IMR-90 (cell line): ENCODE measurements around the gene SNX5. TPM values are rescaled to one million over a fixed set of nuclear protein-coding genes. Genes with fewer than 3 reads are reported as not detected.

Experiments used
- ATAC-seq: fragments of 200-7000 bp; cut with Tn5 transposase; 2 replicates; pipeline ENCODE4 v1.9.1; 2020; ENCODE audit warnings: low read depth, mild to moderate bottlenecking, moderate library complexity
- BruUV-seq: library from RNA; stranded (reverse); fragments of 400-500 nt; replicated peaks from 2 replicates; lab custom pipeline; 2021; lab: Mats Ljungman, UMichigan
- CTCF ChIA-PET: fragments of 300-600 bp; formaldehyde crosslinking; extraction: SDS; loops from one replicate; lab custom pipeline; 2021; ENCODE audit warnings: antibody characterized with exemption; lab: Yijun Ruan, JAX
- POLR2A ChIA-PET: fragments of 300-600 bp; sonication (Branson Sonifier 250); formaldehyde crosslinking; loops from one replicate; lab custom pipeline; 2022; ENCODE audit warnings: antibody characterized with exemption; ENCODE audit not compliant: unreplicated experiment; lab: Charles Lee
- DNase-seq: peaks from one replicate; pipeline ENCODE4 v3.0.0; 2013
- H2AFZ ChIP-seq: replicated peaks from 2 replicates; pipeline ENCODE3; 2013; ENCODE audit warnings: low read length, mild to moderate bottlenecking; ENCODE audit not compliant: poor library complexity
- H2AK5ac ChIP-seq: 2 replicates; pipeline ENCODE4 v1.6.1; 2013; ENCODE audit warnings: low read depth, low read length, inconsistent platforms
- H2AK9ac ChIP-seq: replicated peaks from 2 replicates; pipeline ENCODE3; 2013; ENCODE audit warnings: mild to moderate bottlenecking, low read depth, low read length, moderate library complexity; ENCODE audit not compliant: poor library complexity
- H2BK120ac ChIP-seq: 2 replicates; pipeline ENCODE4 v1.6.1; 2013; ENCODE audit warnings: low read depth, low read length, inconsistent platforms
- H2BK15ac ChIP-seq: 3 replicates; pipeline ENCODE4 v1.6.1; 2013; ENCODE audit warnings: low read depth, low read length, inconsistent platforms
- H2BK20ac ChIP-seq: 2 replicates; pipeline ENCODE4 v1.6.1; 2013; ENCODE audit warnings: low read depth, mild to moderate bottlenecking, inconsistent platforms, low read length, moderate library complexity
- H2BK5ac ChIP-seq: 2 replicates; pipeline ENCODE4 v1.6.1; 2013; ENCODE audit warnings: mild to moderate bottlenecking, low read depth, low read length, inconsistent platforms; ENCODE audit not compliant: poor library complexity, severe bottlenecking
- H3K14ac ChIP-seq: replicated peaks from 2 replicates; pipeline ENCODE4 v1.6.1; 2013; ENCODE audit warnings: low read depth, low read length, inconsistent platforms
- H3K18ac ChIP-seq: 2 replicates; pipeline ENCODE4 v1.6.1; 2013; ENCODE audit warnings: low read depth, low read length, control low read depth
- H3K23ac ChIP-seq: 2 replicates; pipeline ENCODE4 v1.6.1; 2013; ENCODE audit warnings: low read depth, low read length, inconsistent platforms
- H3K27ac ChIP-seq: 2 replicates; pipeline ENCODE4 v1.5.1; 2013; ENCODE audit warnings: mild to moderate bottlenecking, control low read depth, low read length; ENCODE audit not compliant: insufficient read depth
- H3K27me3 ChIP-seq: 2 replicates; pipeline ENCODE4 v1.6.1; 2013; ENCODE audit warnings: low read length; ENCODE audit not compliant: control insufficient read depth, insufficient read depth
- H3K36me3 ChIP-seq: 2 replicates; pipeline ENCODE4 v1.6.1; 2013; ENCODE audit warnings: low read length, mixed read lengths; ENCODE audit not compliant: control insufficient read depth, insufficient read depth
- H3K4ac ChIP-seq: 2 replicates; pipeline ENCODE4 v1.6.1; 2013; ENCODE audit warnings: low read depth, low read length, inconsistent platforms
- H3K4me1 ChIP-seq: 2 replicates; pipeline ENCODE4 v1.6.1; 2013; ENCODE audit warnings: low read length, mixed read lengths; ENCODE audit not compliant: control insufficient read depth, insufficient read depth
- H3K4me2 ChIP-seq: 2 replicates; pipeline ENCODE4 v1.6.1; 2013; ENCODE audit warnings: low read depth, mild to moderate bottlenecking, control low read depth, low read length, moderate library complexity
- H3K4me3 ChIP-seq: 2 replicates; pipeline ENCODE4 v1.5.1; 2013; ENCODE audit warnings: low read depth, mild to moderate bottlenecking, control low read depth, low read length, moderate library complexity; ENCODE audit not compliant: insufficient read depth
- H3K56ac ChIP-seq: 2 replicates; pipeline ENCODE4 v1.6.1; 2013; ENCODE audit warnings: low read length, inconsistent platforms; ENCODE audit not compliant: insufficient read depth; ENCODE audit errors: extremely low read depth
- H3K79me1 ChIP-seq, 2 experiments: 2 replicates each; pipeline ENCODE4 v1.6.1; 2013; ENCODE audit warnings: low read length in 2 of 2, inconsistent platforms in 1 of 2, low read depth in 1 of 2
- H3K9ac ChIP-seq: 2 replicates; pipeline ENCODE4 v1.6.1; 2013; ENCODE audit warnings: low read depth, low read length, control low read depth
- H3K9me1 ChIP-seq: 2 replicates; pipeline ENCODE4 v1.6.1; 2013; ENCODE audit warnings: low read length, inconsistent platforms; ENCODE audit not compliant: insufficient read depth
- H3K9me3 ChIP-seq: 2 replicates; pipeline ENCODE4 v1.6.1; 2013; ENCODE audit warnings: low read length; ENCODE audit not compliant: control insufficient read depth, insufficient read depth
- H4K20me1 ChIP-seq: 2 replicates; pipeline ENCODE4 v1.6.1; 2013; ENCODE audit warnings: low read length, inconsistent platforms; ENCODE audit not compliant: insufficient read depth
- H4K5ac ChIP-seq: 2 replicates; pipeline ENCODE4 v1.6.1; 2013; ENCODE audit warnings: mild to moderate bottlenecking, low read depth, low read length, control low read depth
- H4K8ac ChIP-seq, 2 experiments: 2 replicates each; pipeline ENCODE4 v1.6.1; 2013; ENCODE audit warnings: low read depth in 2 of 2, low read length in 2 of 2, control low read depth in 1 of 2, inconsistent platforms in 1 of 2
- H4K91ac ChIP-seq: 2 replicates; pipeline ENCODE4 v1.6.1; 2013; ENCODE audit warnings: low read depth, low read length, inconsistent platforms; ENCODE audit not compliant: insufficient read depth
- BHLHE40 ChIP-seq: fragments of 150-350 bp; IDR thresholded peaks from 2 replicates; pipeline ENCODE4 v1.6.1; 2016; ENCODE audit warnings: mild to moderate bottlenecking, low read depth, low read length
- CEBPB ChIP-seq: IDR thresholded peaks from 2 replicates; pipeline ENCODE4 v1.6.1; 2012; ENCODE audit warnings: low read depth, low read length, improper control_type of control experiment
- CHD1 ChIP-seq: IDR thresholded peaks from 2 replicates; pipeline ENCODE4 v1.6.1; 2012; ENCODE audit warnings: low read depth, low read length, improper control_type of control experiment
- CTCF ChIP-seq: conservative IDR thresholded peaks from 2 replicates; pipeline ENCODE4 v1.5.1; 2012; ENCODE audit warnings: mild to moderate bottlenecking, low read depth, low read length, improper control_type of control experiment
- ELK1 ChIP-seq: fragments of 150-350 bp; IDR thresholded peaks from 2 replicates; pipeline ENCODE4 v1.6.1; 2016; ENCODE audit warnings: low read depth, mild to moderate bottlenecking, low read length, moderate library complexity, borderline replicate concordance
- MAFK ChIP-seq: IDR thresholded peaks from 2 replicates; pipeline ENCODE4 v1.6.1; 2012; ENCODE audit warnings: low read depth, low read length, improper control_type of control experiment
- MAZ ChIP-seq: IDR thresholded peaks from 2 replicates; pipeline ENCODE4 v1.6.1; 2012; ENCODE audit warnings: low read depth, mild to moderate bottlenecking, low read length, improper control_type of control experiment, moderate library complexity, borderline replicate concordance
- NFE2L2 ChIP-seq: fragments of 150-350 bp; IDR thresholded peaks from 2 replicates; pipeline ENCODE4 v1.6.1; 2016; ENCODE audit warnings: low read depth, mild to moderate bottlenecking, low read length
- POLR2A ChIP-seq: IDR thresholded peaks from 2 replicates; pipeline ENCODE4 v1.6.1; 2012; ENCODE audit warnings: mild to moderate bottlenecking, low read depth, low read length
- RAD21 ChIP-seq: IDR thresholded peaks from 2 replicates; pipeline ENCODE4 v1.6.1; 2012; ENCODE audit warnings: low read length, improper control_type of control experiment
- RCOR1 ChIP-seq: IDR thresholded peaks from 2 replicates; pipeline ENCODE4 v1.6.1; 2012; ENCODE audit warnings: mild to moderate bottlenecking, low read length, improper control_type of control experiment; ENCODE audit not compliant: insufficient replicate concordance
- SMC3 ChIP-seq: fragments of 150-350 bp; IDR thresholded peaks from 2 replicates; pipeline ENCODE4 v1.6.1; 2016; ENCODE audit warnings: low read depth, mild to moderate bottlenecking, antibody characterized with exemption, low read length, moderate library complexity
- USF2 ChIP-seq: fragments of 150-350 bp; IDR thresholded peaks from 2 replicates; pipeline ENCODE4 v1.6.1; 2017; ENCODE audit warnings: mild to moderate bottlenecking, antibody characterized with exemption, low read length, low read depth
- WGBS, 2 experiments: methylation state at CpG; one replicate each; pipeline versions ENCODE4 v1.1.5 to v1.1.7; 2013; ENCODE audit warnings: missing lambda C conversion rate in 2 of 2; ENCODE audit not compliant: insufficient read length in 1 of 2; ENCODE audit errors: extremely low coverage in 2 of 2; 5-methylcytosine and 5-hydroxymethylcytosine counted together
- dilution Hi-C: fragments of 300-500 bp; cut with HindIII; formaldehyde crosslinking; loops from one replicate; pipeline ENCODE4 v1.14.3; 2018; ENCODE audit warnings: low sequenced_read_pairs; ENCODE audit not compliant: unreplicated experiment
- in situ Hi-C: fragments of 300-500 bp; cut with MboI; formaldehyde crosslinking; loops from 3 replicates; pipeline ENCODE4 v1.14.3; 2019; ENCODE audit warnings: low sequenced_read_pairs, inconsistent platforms, mixed read lengths
- intact Hi-C: fragments of 100-400 bp; cut with micrococcal nuclease; formaldehyde crosslinking; loops from 2 replicates; pipeline ENCODE4 v1.10.0; 2022
- polyA plus RNA-seq, 3 experiments: library from polyadenylated mRNA; depleted of rRNA; stranded (reverse); fragments of >200 nt; gene quantifications; 2 replicates each; pipeline ENCODE4 v1.2.3, GENCODE V29; 2012; ENCODE audit warnings: low replicate concordance in 1 of 3
- total RNA-seq: library from RNA; depleted of rRNA; stranded (reverse); fragments of >200 nt; gene quantifications from 2 replicates; pipeline ENCODE4 v1.2.3, GENCODE V29; 2012

SNX5 gene
- total and polyA plus RNA-seq, 2 of the 4 experiments (the other 2 are of a cell fraction) = 65.4 to 92.8 TPM

GRCh38 chr20:17995967-17996819 lies 27.6 kb upstream of the SNX5 start:
- in situ Hi-C loops = loop anchor here (10.0 kb wide), 1 partner anchor 481 kb away; no protein-coding TSS in a partner anchor

More at GRCh38 chr20:17995967-17996819, 27.6 kb upstream of the SNX5 start:
- ATAC-seq (peak; percentile 91), DNase-seq (peak; percentile 74)
- ChIA-PET CTCF (interaction anchor here (0.7 to 2.4 kb wide), 5 partner anchors 12 to 1186 kb away, joined by 3 to 8 read pairs (median 3); no protein-coding TSS in a partner anchor), POLR2A (no interaction called here)
- H3K4ac ChIP-seq = no peak overlapping the region
- H2AK9ac ChIP-seq = no peak overlapping the region
- no peak for TF ChIP-seq CHD1
- TF ChIP-seq BHLHE40 = no peak
- TF ChIP-seq CTCF = peak; percentile 99
- TF ChIP-seq MAZ = no peak
- TF ChIP-seq NFE2L2 = no peak
- TF ChIP-seq MAFK = no peak
- TF ChIP-seq USF2 = no peak
- no peak for TF ChIP-seq ELK1
- TF ChIP-seq POLR2A = 0 out of 2 replicates have a peak, but pooled peaks have one; percentile 27
- peak; percentile 94 for TF ChIP-seq RAD21
- no peak for TF ChIP-seq RCOR1
- TF ChIP-seq CEBPB = no peak
- TF ChIP-seq SMC3 = peak; percentile 71
- H4K8ac ChIP-seq = peak overlapping the region in 1 of 2 experiments; percentile 75; a peak in 2 of 4 replicates
- H3K4me1 ChIP-seq = no peaks in the 10 kb centered on the region
- no peak overlapping the region for H3K14ac ChIP-seq
- H3K27ac ChIP-seq = no peak overlapping the region
- H4K91ac ChIP-seq = no peak overlapping the region
- no peaks in the 10 kb centered on the region for H3K9me3 ChIP-seq
- no peaks in the 10 kb centered on the region for H3K79me1 ChIP-seq
- H2BK120ac ChIP-seq = peak overlapping the region; percentile 5; the same call in 1 of the 2 replicates
- no peaks in the 10 kb centered on the region for H4K20me1 ChIP-seq
- H3K4me2 ChIP-seq = no peak overlapping the region
- no peaks in the 10 kb centered on the region for H3K9me1 ChIP-seq
- no TSS peak for BruUV-seq
- no peak overlapping the region for H4K5ac ChIP-seq
- no peak overlapping the region for H2BK20ac ChIP-seq
- H2AK5ac ChIP-seq = no peak overlapping the region
- 27% methylated on average over 5 of the region's 16 CpGs; no CpG with 5 or more reads in 1 of the 2 experiments for WGBS, 2 experiments
- no peak overlapping the region for H3K56ac ChIP-seq
- no peak overlapping the region for H3K4me3 ChIP-seq
- H3K36me3 ChIP-seq = no peaks in the 10 kb centered on the region
- dilution Hi-C loops = no loop called here
- no peak overlapping the region for H2BK5ac ChIP-seq
- intact Hi-C loops = loop anchor here (2.0 to 5.0 kb wide), 3 partner anchors 459 to 564 kb away; no protein-coding TSS in a partner anchor
- H3K9ac ChIP-seq = no peak overlapping the region
- H3K23ac ChIP-seq = 0 out of 2 replicates have a peak overlapping the region, but pooled peaks have one; percentile 26
- peak overlapping the region; percentile 78 for H2AFZ ChIP-seq
- H2BK15ac ChIP-seq = no peak overlapping the region
- no peak overlapping the region for H3K18ac ChIP-seq
- peaks cover 4% of the 10 kb centered on the region; the same call in 1 of the 2 replicates for H3K27me3 ChIP-seq
